Caco-2 (cell line): Measurements from ENCODE around the gene RHEBL1. TPM values are rescaled to one million over a fixed set of nuclear protein-coding genes. Genes with fewer than 3 reads are reported as not detected.

Experiments used
- BruUV-seq: library from RNA; stranded (reverse); fragments of 400-500 nt; replicated peaks from 2 replicates; lab custom pipeline; 2021; lab: Mats Ljungman, UMichigan
- CTCF ChIA-PET: fragments of 300-600 bp; sonication (Branson Sonifier 250); formaldehyde crosslinking; loops from one replicate; lab custom pipeline; 2022; ENCODE audit warnings: antibody characterized with exemption; lab: Charles Lee
- POLR2A ChIA-PET: fragments of 300-600 bp; sonication (Branson Sonifier 250); formaldehyde crosslinking; loops from one replicate; lab custom pipeline; 2022; ENCODE audit warnings: antibody characterized with exemption; lab: Charles Lee
- DNase-seq, 2 experiments: peaks; one replicate each; pipeline versions ENCODE4 v3.0.0 to v3.0.0-alpha.2; 2020 to 2022
- H3K27me3 ChIP-seq: replicated peaks from 2 replicates; pipeline ENCODE4 v1.6.0; 2011; ENCODE audit warnings: low read length; ENCODE audit not compliant: control insufficient read depth, insufficient read depth
- H3K36me3 ChIP-seq: 2 replicates; pipeline ENCODE4 v1.5.1; 2011; ENCODE audit warnings: low read length; ENCODE audit not compliant: control insufficient read depth, insufficient read depth
- H3K4me1 ChIP-seq: fragments of 250-450 bp; sonication (Bioruptor Pico); 2 replicates; pipeline ENCODE4 v1.5.1; 2020; ENCODE audit warnings: mild to moderate bottlenecking
- H3K4me3 ChIP-seq: 2 replicates; pipeline ENCODE4 v1.5.1; 2011; ENCODE audit warnings: low read depth, mild to moderate bottlenecking, control low read depth, low read length
- H3K9me3 ChIP-seq: fragments of 250-450 bp; sonication (Bioruptor Pico); 2 replicates; pipeline ENCODE4 v1.5.1; 2020; ENCODE audit warnings: mild to moderate bottlenecking, moderate library complexity
- H3K27ac Mint-ChIP-seq: one replicate; pipeline ENCODE4 v1.8.0; 2022; ENCODE audit warnings: mixed read lengths; ENCODE audit not compliant: unreplicated experiment
- H3K27me3 Mint-ChIP-seq: one replicate; pipeline ENCODE4 v1.8.0; 2022; ENCODE audit warnings: mixed read lengths; ENCODE audit not compliant: insufficient read depth, unreplicated experiment
- H3K36me3 Mint-ChIP-seq: one replicate; pipeline ENCODE4 v1.8.0; 2022; ENCODE audit warnings: mild to moderate bottlenecking, mixed read lengths; ENCODE audit not compliant: insufficient read depth, unreplicated experiment
- H3K4me1 Mint-ChIP-seq: one replicate; pipeline ENCODE4 v1.8.0; 2022; ENCODE audit warnings: low read depth, mixed read lengths; ENCODE audit not compliant: unreplicated experiment
- H3K4me3 Mint-ChIP-seq: one replicate; pipeline ENCODE4 v1.8.0; 2022; ENCODE audit warnings: mild to moderate bottlenecking, moderate library complexity, mixed read lengths; ENCODE audit not compliant: unreplicated experiment
- H3K9me3 Mint-ChIP-seq: one replicate; pipeline ENCODE4 v1.8.0; 2022; ENCODE audit warnings: mixed read lengths; ENCODE audit not compliant: unreplicated experiment
- CTCF ChIP-seq, 2 experiments: fragments of 200-600 bp in 1 of 2; IDR thresholded peaks; 1 replicate in 1 of 2; 2 replicates in 1 of 2; pipeline versions ENCODE4 v1.5.1 to v1.8.0; 2011 to 2022; ENCODE audit warnings: antibody characterized with exemption in 1 of 2, control low read depth in 1 of 2, inconsistent platforms in 1 of 2, low read depth in 1 of 2, low read length in 1 of 2, mild to moderate bottlenecking in 1 of 2, moderate library complexity in 1 of 2; ENCODE audit not compliant: insufficient read depth in 1 of 2, severe bottlenecking in 1 of 2, unreplicated experiment in 1 of 2
- intact Hi-C: fragments of 100-400 bp; cut with micrococcal nuclease; formaldehyde crosslinking; loops from one replicate; pipeline ENCODE4 v1.10.0; 2022; ENCODE audit not compliant: unreplicated experiment
- total RNA-seq: library from RNA; stranded (reverse); gene quantifications from 2 replicates; pipeline ENCODE4 v1.2.3, GENCODE V29; 2022

RHEBL1 gene
- total RNA-seq, 1 experiment from 2014 or later: 2.5 TPM

DNA sequence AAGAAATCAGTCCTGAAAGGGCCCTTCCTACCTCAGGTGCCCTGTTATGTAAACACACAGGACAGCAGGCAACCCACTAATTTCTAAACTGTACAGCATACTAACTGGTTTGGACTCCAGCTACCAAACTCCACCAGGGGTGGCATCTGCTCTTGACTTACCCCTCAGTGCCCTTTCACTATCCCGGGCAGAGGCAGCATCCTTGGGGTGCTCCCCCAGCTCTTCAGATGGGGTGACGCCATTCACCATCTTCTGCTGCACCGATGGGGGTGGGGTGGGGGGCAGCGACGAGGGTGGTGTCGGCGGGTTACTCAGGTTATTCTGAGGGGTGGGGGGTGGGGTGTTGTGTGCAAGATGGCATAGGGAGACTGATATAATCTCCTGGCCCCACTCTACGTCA is 39.7 kb downstream of the RHEBL1 start:
- POLR2A ChIA-PET: no interaction called here
- H3K9me3 Mint-ChIP-seq: no peaks in the 10 kb centered on the region
- H3K36me3 Mint-ChIP-seq: peaks cover 94% of the 10 kb centered on the region
- H3K4me1 Mint-ChIP-seq: no peaks in the 10 kb centered on the region
- Histone ChIP-seq H3K4me3 (no peak overlapping the region), H3K36me3 (peaks cover 16% of the 10 kb centered on the region), H3K9me3 (no peaks in the 10 kb centered on the region), H3K4me1 (no peaks in the 10 kb centered on the region), H3K27me3 (no peaks in the 10 kb centered on the region)
- BruUV-seq: no TSS peak
- no peak for TF ChIP-seq CTCF (IDR thresholded peaks at IDR 0.05; ENCODE audit: insufficient read depth in 1 of 2, low read depth in 1 of 2, low read length in 1 of 2, severe bottlenecking in 1 of 2, unreplicated experiment in 1 of 2)
- no peak overlapping the region for H3K4me3 Mint-ChIP-seq
- no peak overlapping the region for H3K27ac Mint-ChIP-seq
- no peaks in the 10 kb centered on the region for H3K27me3 Mint-ChIP-seq
- CTCF ChIA-PET: no interaction called here
- DNase-seq: no peak
- intact Hi-C loops: no loop called here

DNA sequence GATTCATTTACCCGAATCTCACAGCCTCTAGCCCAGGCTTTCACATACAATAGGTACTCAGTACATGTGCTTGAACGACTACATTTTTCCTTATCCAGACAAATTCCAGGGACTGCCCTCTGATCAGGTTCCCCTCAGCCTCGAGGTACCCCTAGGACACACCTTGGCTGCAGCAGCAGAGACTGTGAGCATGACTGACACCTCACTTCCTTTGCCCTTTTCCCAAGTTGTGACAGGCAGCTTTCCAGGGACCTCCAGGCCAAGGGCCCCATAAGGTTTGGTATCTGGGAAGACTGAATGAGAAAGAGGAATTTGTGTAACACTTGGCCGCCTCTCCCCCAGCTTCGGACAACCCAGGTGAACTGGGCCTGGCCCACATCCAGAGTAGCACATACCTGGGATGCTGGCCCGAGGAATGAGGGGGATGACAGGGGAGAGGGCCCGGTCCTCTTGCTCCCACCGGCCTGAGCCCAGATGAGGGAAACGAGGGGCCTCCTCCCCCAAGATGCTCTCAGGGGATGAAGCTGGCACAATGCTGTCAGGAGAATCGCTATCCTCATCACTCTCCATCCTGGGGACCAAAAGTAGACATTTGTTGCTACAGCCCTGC is 41.0 kb downstream of the RHEBL1 start:
- POLR2A ChIA-PET: no interaction called here

DNA sequence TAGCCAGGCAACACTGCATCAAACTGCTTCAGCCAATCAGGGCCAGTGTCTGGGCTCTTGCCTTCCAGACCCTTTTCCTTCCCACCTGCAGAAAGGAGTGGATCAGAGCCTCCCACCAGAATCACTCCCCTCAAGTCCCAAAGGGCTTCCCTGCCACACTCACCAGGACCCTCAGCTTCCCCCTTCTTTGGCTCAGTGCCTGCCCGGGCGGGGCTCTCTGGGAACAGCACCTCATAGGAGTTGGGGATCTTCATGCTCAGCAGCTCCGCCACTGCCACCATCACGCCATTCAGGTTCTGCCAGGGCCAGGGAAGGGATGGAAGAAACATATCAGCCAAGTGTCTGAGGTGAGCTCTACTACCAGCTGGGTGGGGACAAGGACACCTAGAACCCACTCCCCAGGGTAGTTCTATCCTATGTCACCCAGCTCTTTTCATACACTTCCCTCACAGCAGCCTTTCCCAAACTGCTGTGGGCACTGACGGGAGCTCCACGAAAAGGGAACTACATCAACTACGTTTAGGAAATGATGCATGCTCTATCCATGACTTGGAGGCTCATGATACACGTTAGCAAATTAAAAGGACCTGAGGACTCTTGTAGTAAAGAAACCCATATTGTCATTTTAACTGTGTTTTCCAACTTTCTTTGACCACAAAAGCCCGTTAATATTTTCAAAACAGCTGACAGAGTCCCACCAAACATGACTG is 41.8 kb downstream of the RHEBL1 start:
- Mint-ChIP-seq H3K27ac (no peak overlapping the region), H3K4me1 (no peaks in the 10 kb centered on the region), H3K36me3 (peaks cover 90% of the 10 kb centered on the region), H3K27me3 (no peaks in the 10 kb centered on the region), H3K4me3 (no peak overlapping the region), H3K9me3 (no peaks in the 10 kb centered on the region)
- ChIA-PET POLR2A (no interaction called here), CTCF (interaction anchor here (0.6 kb wide), 1 partner anchor 36 kb away, joined by 3 read pairs; no protein-coding TSS in a partner anchor)
- Histone ChIP-seq H3K27me3 (no peaks in the 10 kb centered on the region), H3K4me1 (no peaks in the 10 kb centered on the region), H3K4me3 (no peak overlapping the region), H3K9me3 (no peaks in the 10 kb centered on the region), H3K36me3 (peaks cover 16% of the 10 kb centered on the region)
- TF ChIP-seq CTCF (IDR thresholded peaks at IDR 0.05; ENCODE audit: insufficient read depth in 1 of 2, low read depth in 1 of 2, low read length in 1 of 2, severe bottlenecking in 1 of 2, unreplicated experiment in 1 of 2): no peak
- no peak for DNase-seq
- BruUV-seq: no TSS peak
- intact Hi-C loops: no loop called here

More for the DNA sequence above, 41.0 kb downstream of the RHEBL1 start:
- DNase-seq: no peak
- no peaks in the 10 kb centered on the region for H3K9me3 Mint-ChIP-seq
- H3K4me3 Mint-ChIP-seq: no peak overlapping the region
- H3K9me3 ChIP-seq: no peaks in the 10 kb centered on the region
- TF ChIP-seq CTCF (IDR thresholded peaks at IDR 0.05; ENCODE audit: insufficient read depth in 1 of 2, low read depth in 1 of 2, low read length in 1 of 2, severe bottlenecking in 1 of 2, unreplicated experiment in 1 of 2): no peak
- no peaks in the 10 kb centered on the region for H3K4me1 ChIP-seq
- H3K27me3 ChIP-seq: no peaks in the 10 kb centered on the region
- no peak overlapping the region for H3K4me3 ChIP-seq
- H3K4me1 Mint-ChIP-seq: no peaks in the 10 kb centered on the region
- intact Hi-C loops: no loop called here
- H3K27me3 Mint-ChIP-seq: no peaks in the 10 kb centered on the region
- CTCF ChIA-PET: no interaction called here
- peaks cover 92% of the 10 kb centered on the region for H3K36me3 Mint-ChIP-seq
- H3K36me3 ChIP-seq: peaks cover 16% of the 10 kb centered on the region
- no peak overlapping the region for H3K27ac Mint-ChIP-seq
- BruUV-seq: no TSS peak
